Hepatocyte (in vitro differentiated cells): ENCODE results near the gene MYO3B.

Experiments used
- CTCF ChIP-seq: fragments of 200-600 bp; sonication (generic); IDR thresholded peaks from 2 replicates; pipeline ENCODE4 v1.5.1; 2016; ENCODE audit warnings: antibody characterized with exemption, mild to moderate bottlenecking; ENCODE audit not compliant: poor library complexity
- EZH2 ChIP-seq: fragments of 200-600 bp; sonication (generic); IDR thresholded peaks from 2 replicates; pipeline ENCODE4 v1.6.1; 2016; ENCODE audit warnings: antibody characterized with exemption, mild to moderate bottlenecking, borderline replicate concordance
- EZH2phosphoT487 ChIP-seq: fragments of 200-600 bp; sonication (generic); IDR thresholded peaks from one replicate; pipeline ENCODE4 v1.6.1; 2018; ENCODE audit warnings: antibody characterized with exemption, mild to moderate bottlenecking, low read depth, moderate library complexity; ENCODE audit not compliant: unreplicated experiment, severe bottlenecking

DNA sequence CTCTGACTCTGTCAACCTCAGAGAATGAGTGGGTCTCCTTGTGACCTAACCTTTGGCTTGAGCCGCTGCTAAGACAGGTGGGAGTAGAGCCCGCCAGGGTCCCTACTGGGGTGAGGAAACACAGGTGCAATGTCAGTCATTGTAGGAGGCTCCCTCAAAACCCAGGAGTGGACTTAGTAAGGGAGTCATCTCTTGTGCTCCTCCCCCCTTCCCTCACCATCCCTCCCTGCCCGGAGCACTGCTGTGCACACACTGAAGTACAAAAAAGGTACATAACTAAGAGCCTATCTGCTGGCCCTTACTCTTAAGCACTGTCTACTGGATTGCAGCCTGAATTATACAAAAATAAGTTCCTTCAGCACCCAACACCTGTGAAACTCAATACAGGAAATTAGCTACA lies 77.2 kb downstream of the MYO3B start:
- TF ChIP-seq CTCF = no peak
- no peak for TF ChIP-seq EZH2phosphoT487
- TF ChIP-seq EZH2 = no peak
